HG03103 (cell line): ENCODE results near the gene PDE3B.
A peak's percentile ranks its signal among the peaks of the same experiment; 100 is the strongest.
"Not testable (repeated sequence)": the region's sequence is repeated elsewhere in the genome, so short reads cannot be mapped to it uniquely, and the experiment has no call there.

ENCODE experiments used
- ATAC-seq: cut with Tn5 transposase; IDR thresholded peaks from one replicate; pipeline ENCODE4 v1.9.1; 2021; ENCODE audit warnings: low read depth; ENCODE audit not compliant: unreplicated experiment

Gene PDE3B

GRCh38 chr11:14643697-14644225 is at the start of gene PDE3B:
PDE3B (plus strand) TSS chr11:14643804; CDS start chr11:14644076, 272 bp downstream.
- ATAC-seq, result peak; percentile 60

DNA sequence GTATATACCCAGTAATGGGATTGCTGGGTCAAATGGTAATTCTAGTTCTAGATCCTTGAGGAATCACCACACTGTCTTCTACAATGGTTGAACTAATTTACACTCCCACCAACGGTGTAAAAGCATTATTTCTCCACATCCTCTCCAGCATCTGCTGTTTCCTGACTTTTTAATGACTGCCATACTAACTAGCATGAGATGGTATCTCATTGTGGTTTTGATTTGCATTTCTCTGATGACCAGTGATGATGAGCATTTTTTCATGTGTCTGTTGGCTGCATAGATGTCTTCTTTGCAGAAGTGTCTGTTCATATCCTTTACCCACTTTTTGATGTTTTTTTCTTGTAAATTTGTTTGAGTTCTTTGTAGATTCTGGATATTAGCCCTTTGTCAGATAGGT is 48.3 kb upstream of the PDE3B start:
- not testable (repeated sequence) for ATAC-seq

DNA sequence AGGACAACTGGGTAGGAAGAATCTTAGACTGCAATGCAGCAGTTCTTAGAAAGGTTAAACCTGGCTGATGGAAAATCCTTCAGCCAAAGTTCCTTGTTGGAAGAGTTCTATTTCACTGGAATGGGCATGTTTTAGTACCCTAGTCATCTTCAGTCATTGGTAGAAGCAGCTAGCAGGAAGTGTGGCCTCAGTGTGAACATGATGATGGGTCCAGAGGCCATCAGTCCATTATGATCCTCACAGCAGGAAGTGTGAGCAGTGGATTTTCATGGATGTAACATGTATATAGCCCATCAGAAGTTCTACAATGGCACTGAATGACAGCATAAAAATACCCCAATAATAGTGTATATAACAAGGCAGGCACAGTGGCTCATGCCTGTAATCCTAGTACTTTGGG is 35.9 kb upstream of the PDE3B start:
- no peak for ATAC-seq

- ATAC-seq, result no peak
Observed at GRCh38 chr11:14609902-14610301, 33.7 kb upstream of the PDE3B start.

- ATAC-seq, result no peak
Observed at GRCh38 chr11:14611939-14612338, 31.7 kb upstream of the PDE3B start.

DNA sequence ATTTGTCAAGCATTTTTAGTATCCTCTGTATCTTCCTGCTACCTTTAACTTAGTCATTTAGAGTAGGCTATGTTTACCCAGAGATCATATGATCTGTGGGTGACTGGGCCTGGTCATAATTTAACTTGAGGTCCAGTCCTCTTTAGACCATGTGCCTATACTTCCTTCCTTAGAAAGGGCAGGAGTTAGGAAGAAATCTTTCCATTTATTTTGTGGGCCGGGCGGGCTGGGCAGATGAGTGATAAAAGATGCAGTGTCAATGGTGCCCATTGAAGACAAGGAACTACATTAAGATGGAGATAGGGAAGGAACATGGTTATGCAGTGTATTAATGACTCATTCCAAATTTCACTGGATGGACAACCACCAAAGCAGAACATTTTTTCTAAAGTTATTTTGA is 30.9 kb upstream of the PDE3B start:
- ATAC-seq, result no peak

DNA sequence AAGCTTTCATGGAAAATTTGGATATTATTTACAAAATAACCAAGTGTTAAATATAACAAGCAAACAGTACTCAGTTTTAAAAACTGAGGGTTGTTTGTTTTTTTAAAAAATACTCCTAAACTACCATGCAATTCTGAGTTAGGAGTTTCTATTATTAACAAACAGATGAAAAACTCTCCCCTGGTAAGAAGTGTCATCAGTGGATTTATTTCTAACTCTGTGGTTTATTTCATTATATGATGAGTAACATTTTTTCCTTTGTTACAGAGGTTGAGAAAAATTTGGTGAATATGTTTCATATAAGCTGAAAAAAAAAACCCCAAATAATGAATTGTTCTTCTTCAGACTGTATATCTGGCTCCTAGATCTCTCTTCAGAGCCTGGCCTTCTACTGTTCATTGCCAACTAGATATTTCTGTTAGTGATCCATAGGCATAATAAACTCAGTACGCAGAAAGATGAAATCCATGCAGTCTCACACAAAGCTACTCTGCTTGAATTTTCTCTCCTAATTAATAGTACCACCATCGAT is 29.4 kb upstream of the PDE3B start:
- ATAC-seq, result no peak

DNA sequence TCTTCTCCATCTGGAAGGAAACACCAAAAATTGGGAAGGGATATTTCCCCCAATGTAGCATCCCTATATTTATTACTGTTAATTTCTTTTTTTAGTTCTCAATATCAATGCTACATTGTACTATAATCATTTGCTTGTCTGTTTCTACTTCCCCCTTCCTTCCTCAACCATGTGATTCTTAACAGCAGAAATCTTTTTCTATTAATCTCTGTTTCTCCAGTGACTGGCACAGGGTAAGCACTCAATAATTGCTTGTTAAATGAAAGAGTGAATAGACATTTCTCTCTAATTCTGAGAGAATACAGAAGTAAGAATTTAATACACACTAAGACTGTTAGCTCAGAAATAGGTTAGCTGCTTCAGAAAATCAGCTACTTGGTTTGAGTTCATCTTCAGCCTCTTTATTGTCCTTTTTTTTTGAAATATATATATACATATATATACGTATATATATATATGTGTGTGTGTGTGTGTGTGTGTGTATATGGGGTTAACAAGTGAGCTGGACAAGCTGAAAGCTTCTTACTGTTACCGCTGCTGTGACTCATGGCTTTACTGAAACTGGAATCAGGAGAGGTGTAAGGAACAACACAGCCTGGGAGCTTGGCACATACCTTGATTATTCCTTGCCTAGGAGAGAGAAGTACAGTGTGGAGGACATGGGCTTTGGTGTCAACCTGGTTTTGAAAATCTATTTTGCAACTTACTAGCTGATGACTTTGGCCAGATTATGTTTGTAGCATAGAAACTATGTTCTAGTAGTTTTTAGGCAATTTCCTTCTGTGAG is 26.2 kb upstream of the PDE3B start:
- no peak for ATAC-seq

- no peak for ATAC-seq
Observed at GRCh38 chr11:14618060-14618459, 25.5 kb upstream of the PDE3B start.

- no peak for ATAC-seq
Observed at GRCh38 chr11:14619603-14620531, 23.7 kb upstream of the PDE3B start.

DNA sequence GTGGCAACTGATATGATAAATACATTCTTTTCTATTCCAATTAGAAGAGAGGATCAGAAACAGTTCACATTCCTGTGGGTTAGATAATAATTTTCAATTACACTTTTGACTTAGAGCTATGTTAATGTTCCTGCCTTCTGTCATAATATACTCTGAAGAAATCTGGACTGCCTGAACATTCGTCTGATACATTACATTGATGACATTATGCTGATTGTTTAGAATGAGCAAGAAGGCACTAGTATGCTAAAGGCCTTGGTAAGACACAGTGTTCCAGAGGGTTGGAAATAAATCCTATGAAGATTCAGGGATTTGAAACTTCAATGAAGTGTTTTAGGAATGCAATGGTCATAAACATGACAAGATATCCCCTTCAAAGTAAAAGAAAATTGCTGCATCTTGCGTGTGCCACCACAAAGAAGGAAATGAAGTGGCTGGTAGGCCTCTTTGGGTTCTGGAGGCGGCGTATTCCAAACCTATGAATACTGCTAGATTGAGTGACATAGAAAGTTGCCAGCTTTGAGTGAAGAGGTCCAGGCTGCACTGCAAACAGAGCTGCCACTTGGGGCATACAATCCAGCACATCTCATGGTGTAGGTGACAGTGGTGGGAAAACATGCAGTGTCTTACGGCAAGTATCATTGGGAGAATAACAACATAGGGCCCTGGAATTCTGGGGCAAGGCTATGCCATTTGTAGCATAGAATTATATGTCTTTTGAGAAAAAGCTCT is 21.2 kb upstream of the PDE3B start:
- ATAC-seq, result no peak

GRCh38 chr11:14623036-14623435 is 20.6 kb upstream of the PDE3B start:
- ATAC-seq, result no peak

DNA sequence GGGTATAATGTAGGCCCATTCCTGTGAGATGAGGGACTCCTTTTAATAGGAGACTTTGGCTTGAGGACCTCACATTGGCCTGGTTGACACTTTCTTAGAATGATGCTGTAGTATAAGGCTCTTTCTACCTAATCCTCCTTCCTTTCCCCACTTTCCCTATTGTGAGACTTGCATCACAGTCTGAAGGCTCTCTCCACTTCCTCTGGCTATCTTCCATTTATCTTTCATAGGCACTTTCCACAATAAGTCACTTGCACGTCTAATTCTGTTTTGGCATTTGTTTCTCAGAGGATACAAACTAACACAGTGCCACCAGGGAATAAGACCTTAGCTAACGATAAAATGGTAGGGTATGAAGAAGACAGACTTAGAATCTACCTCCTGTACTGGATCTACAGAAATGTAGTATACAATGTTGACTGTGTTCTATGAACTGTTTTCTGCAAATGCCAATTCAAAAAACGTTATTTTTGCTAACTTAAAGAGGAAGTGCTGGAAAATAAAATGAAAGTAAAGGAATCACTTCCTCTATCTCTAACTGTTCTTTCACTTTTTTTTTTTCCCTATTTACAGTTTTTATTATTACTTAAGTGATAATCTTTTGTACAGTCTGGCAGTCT is 17.9 kb upstream of the PDE3B start:
- no peak for ATAC-seq

DNA sequence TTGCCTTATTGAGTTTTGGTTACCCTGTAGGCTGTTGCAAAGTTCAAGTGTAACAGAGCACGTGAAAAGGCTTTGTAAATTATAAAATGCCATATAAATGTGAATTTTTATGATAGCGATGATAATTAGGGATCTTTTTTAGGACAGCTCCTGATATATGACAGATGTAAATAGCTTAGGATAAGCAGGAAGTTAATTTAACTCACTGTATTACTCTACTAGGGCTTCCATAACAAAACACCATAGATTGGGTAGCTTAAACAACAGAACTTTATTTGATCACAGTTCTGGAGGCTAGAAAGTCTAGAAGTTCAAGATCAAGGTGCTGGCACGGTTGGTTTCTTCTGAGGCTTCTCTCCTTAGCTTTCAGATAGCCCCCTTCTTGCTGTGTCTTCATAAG is 17.0 kb upstream of the PDE3B start:
- no peak for ATAC-seq

DNA sequence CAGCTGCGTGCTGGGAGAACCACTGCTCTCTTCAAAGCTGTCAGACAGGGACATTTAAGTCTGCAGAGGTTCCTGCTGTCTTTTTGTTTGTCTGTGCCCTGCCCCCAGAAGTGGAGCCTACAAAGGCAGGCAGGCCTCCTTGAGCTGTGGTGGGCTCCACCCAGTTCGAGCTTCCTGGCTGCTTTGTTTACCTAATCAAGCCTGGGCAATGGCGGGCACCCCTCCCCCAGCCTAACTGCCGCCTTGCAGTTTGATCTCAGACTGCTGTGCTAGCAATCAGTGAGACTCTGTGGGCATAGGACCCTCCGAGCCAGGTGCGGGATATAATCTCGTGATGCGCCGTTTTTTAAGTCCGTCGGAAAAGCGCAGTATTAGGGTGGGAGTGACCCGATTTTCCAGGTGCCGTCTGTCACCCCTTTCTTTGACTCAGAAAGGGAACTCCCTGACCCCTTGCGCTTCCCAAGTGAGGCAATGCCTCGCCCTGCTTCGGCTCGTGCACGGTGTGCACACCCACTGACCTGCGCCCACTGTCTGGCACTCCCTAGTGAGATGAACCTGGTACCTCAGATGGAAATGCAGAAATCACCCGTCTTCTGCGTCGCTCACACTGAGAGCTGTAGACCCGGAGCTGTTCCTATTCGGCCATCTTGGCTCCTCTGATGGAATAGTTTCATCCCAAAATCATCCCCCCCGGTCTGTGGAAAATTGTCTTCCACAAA is 9.9 kb upstream of the PDE3B start:
- not testable (repeated sequence) for ATAC-seq

- ATAC-seq, result no peak
Observed at GRCh38 chr11:14634813-14635212, 8.8 kb upstream of the PDE3B start.

DNA sequence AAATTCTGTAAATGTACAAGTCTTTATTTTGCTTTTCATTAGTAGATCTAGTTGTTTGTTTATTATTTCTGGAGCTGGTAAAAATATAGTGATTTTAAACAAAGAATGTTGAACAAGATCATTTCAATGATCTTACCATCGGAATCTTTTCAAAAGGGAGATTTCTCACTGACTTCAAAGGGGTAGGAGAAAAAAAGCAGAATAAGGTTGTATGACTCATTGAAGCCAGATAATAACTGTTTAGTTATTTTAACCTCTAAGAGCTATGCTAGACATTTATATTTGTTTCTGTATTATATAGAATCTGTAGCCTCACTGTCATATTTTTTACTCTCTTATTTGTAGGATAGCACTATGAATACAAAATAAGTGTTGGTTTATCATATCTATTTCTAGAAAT is 8.1 kb upstream of the PDE3B start:
- no peak for ATAC-seq

- no peak for ATAC-seq
Observed at GRCh38 chr11:14636119-14636518, 7.5 kb upstream of the PDE3B start.

GRCh38 chr11:14637868-14638409 is 5.7 kb upstream of the PDE3B start:
- ATAC-seq, result no peak
